ENCODE results near the gene PIGT. TPM values are rescaled to one million over a fixed set of nuclear protein-coding genes. Genes with fewer than 3 reads are reported as not detected.

Gene PIGT
- total and polyA plus RNA-seq, 2 experiments from 2014 or later, result 48.4 to 63.1 TPM

DNA sequence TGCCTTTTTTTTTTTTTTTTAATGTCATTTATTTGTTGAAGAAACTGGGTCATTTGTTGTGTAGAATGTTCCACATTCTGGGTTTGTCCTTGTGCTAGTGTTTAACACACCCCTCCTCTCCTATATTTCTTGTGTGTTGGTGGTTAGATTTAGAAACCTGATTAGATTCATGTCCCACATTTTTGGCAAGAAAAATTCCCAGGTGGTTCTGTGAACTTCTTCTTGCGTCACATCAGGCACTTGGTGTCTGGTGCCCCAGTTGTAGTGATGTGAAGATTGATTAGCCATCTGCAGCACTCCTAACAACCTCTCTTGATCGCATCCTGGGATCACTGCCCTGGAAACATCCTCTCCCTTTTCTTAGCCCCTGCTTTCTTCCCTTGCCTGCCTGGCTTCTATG is 7.8 kb downstream of the PIGT start:
- H3K4me1 ChIP-seq (ENCODE audit: insufficient read depth), result no peaks in the 10 kb centered on the region
- no peaks in the 10 kb centered on the region for H3K9me2 ChIP-seq (ENCODE audit: insufficient read depth)
- H4K20me1 ChIP-seq (replicated peaks; ENCODE audit: insufficient read depth), result 0 out of 2 replicates have a peak, but pooled peaks cover 4% of the 10 kb centered on the region
- DNase-seq (ENCODE audit: low spot score) (no peak), ATAC-seq (no peak)
- peaks cover 4% of the 10 kb centered on the region for H3K27me3 Mint-ChIP-seq (ENCODE audit: insufficient read depth, low read depth, poor library complexity)
- no peaks in the 10 kb centered on the region for H3K4me1 Mint-ChIP-seq
- H3K4me3 ChIP-seq, result no peak overlapping the region
- no peaks in the 10 kb centered on the region for H3K9me3 Mint-ChIP-seq
- H2AFZ ChIP-seq, result no peak overlapping the region
- H3K36me3 ChIP-seq (ENCODE audit: insufficient read depth), result peaks cover 11% of the 10 kb centered on the region
- H3K36me3 Mint-ChIP-seq (ENCODE audit: low read depth), result peaks cover 53% of the 10 kb centered on the region
- H3K27me3 ChIP-seq (ENCODE audit: insufficient read depth), result no peaks in the 10 kb centered on the region
- no peak for TF ChIP-seq CREB1 (CRISPR knock-in tag; IDR thresholded peaks at IDR 0.05; ENCODE audit: low read depth)
- TF ChIP-seq EZH2phosphoT487 (IDR thresholded peaks at IDR 0.05; ENCODE audit: unreplicated experiment), result no peak
- TF ChIP-seq ZNF114 (CRISPR knock-in tag; IDR thresholded peaks at IDR 0.05), result no peak
- TF ChIP-seq, protein P1, sequence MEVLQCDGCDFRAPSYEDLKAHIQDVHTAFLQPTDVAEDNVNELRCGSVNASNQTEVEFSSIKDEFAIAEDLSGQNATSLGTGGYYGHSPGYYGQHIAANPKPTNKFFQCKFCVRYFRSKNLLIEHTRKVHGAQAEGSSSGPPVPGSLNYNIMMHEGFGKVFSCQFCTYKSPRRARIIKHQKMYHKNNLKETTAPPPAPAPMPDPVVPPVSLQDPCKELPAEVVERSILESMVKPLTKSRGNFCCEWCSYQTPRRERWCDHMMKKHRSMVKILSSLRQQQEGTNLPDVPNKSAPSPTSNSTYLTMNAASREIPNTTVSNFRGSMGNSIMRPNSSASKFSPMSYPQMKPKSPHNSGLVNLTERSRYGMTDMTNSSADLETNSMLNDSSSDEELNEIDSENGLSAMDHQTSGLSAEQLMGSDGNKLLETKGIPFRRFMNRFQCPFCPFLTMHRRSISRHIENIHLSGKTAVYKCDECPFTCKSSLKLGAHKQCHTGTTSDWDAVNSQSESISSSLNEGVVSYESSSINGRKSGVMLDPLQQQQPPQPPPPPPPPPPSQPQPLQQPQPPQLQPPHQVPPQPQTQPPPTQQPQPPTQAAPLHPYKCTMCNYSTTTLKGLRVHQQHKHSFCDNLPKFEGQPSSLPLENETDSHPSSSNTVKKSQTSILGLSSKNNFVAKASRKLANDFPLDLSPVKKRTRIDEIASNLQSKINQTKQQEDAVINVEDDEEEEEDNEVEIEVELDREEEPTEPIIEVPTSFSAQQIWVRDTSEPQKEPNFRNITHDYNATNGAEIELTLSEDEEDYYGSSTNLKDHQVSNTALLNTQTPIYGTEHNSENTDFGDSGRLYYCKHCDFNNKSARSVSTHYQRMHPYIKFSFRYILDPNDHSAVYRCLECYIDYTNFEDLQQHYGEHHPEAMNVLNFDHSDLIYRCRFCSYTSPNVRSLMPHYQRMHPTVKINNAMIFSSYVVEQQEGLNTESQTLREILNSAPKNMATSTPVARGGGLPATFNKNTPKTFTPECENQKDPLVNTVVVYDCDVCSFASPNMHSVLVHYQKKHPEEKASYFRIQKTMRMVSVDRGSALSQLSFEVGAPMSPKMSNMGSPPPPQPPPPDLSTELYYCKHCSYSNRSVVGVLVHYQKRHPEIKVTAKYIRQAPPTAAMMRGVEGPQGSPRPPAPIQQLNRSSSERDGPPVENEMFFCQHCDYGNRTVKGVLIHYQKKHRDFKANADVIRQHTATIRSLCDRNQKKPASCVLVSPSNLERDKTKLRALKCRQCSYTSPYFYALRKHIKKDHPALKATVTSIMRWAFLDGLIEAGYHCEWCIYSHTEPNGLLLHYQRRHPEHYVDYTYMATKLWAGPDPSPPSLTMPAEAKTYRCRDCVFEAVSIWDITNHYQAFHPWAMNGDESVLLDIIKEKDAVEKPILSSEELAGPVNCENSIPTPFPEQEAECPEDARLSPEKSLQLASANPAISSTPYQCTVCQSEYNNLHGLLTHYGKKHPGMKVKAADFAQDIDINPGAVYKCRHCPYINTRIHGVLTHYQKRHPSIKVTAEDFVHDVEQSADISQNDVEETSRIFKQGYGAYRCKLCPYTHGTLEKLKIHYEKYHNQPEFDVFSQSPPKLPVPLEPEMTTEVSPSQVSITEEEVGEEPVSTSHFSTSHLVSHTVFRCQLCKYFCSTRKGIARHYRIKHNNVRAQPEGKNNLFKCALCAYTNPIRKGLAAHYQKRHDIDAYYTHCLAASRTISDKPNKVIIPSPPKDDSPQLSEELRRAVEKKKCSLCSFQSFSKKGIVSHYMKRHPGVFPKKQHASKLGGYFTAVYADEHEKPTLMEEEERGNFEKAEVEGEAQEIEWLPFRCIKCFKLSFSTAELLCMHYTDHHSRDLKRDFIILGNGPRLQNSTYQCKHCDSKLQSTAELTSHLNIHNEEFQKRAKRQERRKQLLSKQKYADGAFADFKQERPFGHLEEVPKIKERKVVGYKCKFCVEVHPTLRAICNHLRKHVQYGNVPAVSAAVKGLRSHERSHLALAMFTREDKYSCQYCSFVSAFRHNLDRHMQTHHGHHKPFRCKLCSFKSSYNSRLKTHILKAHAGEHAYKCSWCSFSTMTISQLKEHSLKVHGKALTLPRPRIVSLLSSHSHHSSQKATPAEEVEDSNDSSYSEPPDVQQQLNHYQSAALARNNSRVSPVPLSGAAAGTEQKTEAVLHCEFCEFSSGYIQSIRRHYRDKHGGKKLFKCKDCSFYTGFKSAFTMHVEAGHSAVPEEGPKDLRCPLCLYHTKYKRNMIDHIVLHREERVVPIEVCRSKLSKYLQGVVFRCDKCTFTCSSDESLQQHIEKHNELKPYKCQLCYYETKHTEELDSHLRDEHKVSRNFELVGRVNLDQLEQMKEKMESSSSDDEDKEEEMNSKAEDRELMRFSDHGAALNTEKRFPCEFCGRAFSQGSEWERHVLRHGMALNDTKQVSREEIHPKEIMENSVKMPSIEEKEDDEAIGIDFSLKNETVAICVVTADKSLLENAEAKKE (CRISPR knock-in tag; IDR thresholded peaks at IDR 0.05), result no peak
- TF ChIP-seq, protein P2, sequence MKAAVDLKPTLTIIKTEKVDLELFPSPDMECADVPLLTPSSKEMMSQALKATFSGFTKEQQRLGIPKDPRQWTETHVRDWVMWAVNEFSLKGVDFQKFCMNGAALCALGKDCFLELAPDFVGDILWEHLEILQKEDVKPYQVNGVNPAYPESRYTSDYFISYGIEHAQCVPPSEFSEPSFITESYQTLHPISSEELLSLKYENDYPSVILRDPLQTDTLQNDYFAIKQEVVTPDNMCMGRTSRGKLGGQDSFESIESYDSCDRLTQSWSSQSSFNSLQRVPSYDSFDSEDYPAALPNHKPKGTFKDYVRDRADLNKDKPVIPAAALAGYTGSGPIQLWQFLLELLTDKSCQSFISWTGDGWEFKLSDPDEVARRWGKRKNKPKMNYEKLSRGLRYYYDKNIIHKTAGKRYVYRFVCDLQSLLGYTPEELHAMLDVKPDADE (IDR thresholded peaks at IDR 0.05), result no peak
- no peak for TF ChIP-seq POLR2AphosphoS5 (IDR thresholded peaks at IDR 0.05; ENCODE audit: low read depth)
- TF ChIP-seq, protein P3, sequence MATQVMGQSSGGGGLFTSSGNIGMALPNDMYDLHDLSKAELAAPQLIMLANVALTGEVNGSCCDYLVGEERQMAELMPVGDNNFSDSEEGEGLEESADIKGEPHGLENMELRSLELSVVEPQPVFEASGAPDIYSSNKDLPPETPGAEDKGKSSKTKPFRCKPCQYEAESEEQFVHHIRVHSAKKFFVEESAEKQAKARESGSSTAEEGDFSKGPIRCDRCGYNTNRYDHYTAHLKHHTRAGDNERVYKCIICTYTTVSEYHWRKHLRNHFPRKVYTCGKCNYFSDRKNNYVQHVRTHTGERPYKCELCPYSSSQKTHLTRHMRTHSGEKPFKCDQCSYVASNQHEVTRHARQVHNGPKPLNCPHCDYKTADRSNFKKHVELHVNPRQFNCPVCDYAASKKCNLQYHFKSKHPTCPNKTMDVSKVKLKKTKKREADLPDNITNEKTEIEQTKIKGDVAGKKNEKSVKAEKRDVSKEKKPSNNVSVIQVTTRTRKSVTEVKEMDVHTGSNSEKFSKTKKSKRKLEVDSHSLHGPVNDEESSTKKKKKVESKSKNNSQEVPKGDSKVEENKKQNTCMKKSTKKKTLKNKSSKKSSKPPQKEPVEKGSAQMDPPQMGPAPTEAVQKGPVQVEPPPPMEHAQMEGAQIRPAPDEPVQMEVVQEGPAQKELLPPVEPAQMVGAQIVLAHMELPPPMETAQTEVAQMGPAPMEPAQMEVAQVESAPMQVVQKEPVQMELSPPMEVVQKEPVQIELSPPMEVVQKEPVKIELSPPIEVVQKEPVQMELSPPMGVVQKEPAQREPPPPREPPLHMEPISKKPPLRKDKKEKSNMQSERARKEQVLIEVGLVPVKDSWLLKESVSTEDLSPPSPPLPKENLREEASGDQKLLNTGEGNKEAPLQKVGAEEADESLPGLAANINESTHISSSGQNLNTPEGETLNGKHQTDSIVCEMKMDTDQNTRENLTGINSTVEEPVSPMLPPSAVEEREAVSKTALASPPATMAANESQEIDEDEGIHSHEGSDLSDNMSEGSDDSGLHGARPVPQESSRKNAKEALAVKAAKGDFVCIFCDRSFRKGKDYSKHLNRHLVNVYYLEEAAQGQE (IDR thresholded peaks at IDR 0.05; ENCODE audit: unreplicated experiment), result no peak
- no peak for TF ChIP-seq EZH2 (IDR thresholded peaks at IDR 0.05; ENCODE audit: low read depth, unreplicated experiment)
- no peak for TF ChIP-seq NANOG (IDR thresholded peaks at IDR 0.05; ENCODE audit: borderline replicate concordance)
- TF ChIP-seq STAT1 (IDR thresholded peaks at IDR 0.05; ENCODE audit: unreplicated experiment), result no peak
- no peak for TF ChIP-seq ZNF331 (CRISPR knock-in tag; IDR thresholded peaks at IDR 0.05; ENCODE audit: low read depth)
- TF ChIP-seq JUNB (IDR thresholded peaks at IDR 0.05; ENCODE audit: unreplicated experiment), result no peak
- TF ChIP-seq, protein P4, sequence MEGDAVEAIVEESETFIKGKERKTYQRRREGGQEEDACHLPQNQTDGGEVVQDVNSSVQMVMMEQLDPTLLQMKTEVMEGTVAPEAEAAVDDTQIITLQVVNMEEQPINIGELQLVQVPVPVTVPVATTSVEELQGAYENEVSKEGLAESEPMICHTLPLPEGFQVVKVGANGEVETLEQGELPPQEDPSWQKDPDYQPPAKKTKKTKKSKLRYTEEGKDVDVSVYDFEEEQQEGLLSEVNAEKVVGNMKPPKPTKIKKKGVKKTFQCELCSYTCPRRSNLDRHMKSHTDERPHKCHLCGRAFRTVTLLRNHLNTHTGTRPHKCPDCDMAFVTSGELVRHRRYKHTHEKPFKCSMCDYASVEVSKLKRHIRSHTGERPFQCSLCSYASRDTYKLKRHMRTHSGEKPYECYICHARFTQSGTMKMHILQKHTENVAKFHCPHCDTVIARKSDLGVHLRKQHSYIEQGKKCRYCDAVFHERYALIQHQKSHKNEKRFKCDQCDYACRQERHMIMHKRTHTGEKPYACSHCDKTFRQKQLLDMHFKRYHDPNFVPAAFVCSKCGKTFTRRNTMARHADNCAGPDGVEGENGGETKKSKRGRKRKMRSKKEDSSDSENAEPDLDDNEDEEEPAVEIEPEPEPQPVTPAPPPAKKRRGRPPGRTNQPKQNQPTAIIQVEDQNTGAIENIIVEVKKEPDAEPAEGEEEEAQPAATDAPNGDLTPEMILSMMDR (conservative IDR thresholded peaks at IDR 0.05; ENCODE audit: low read depth in 2 of 2), result no peak
- no peaks in the 10 kb centered on the region for H3F3A ChIP-seq (replicated peaks; ENCODE audit: low read depth)
- no peak overlapping the region for H3K4me3 Mint-ChIP-seq
- H3K79me2 ChIP-seq (replicated peaks; ENCODE audit: insufficient read depth), result no peaks in the 10 kb centered on the region
- H3K4me2 ChIP-seq, result no peak overlapping the region
- H3K27ac ChIP-seq (ENCODE audit: low read depth), result no peak overlapping the region
- H3K27ac Mint-ChIP-seq, result no peak overlapping the region

Data from GM23338 (cell line).